Measurements from ENCODE around the gene LRRC8B. TPM values are rescaled to one million over a fixed set of nuclear protein-coding genes. Genes with fewer than 3 reads are reported as not detected.

Gene LRRC8B
- total RNA-seq, 2 donors from 2014 or later, result 39.2 to 39.4 TPM

GRCh38 chr1:89580036-89580435 lies 55.4 kb downstream of the LRRC8B start:
- no peaks in the 10 kb centered on the region for H3K9me3 Mint-ChIP-seq
- no peak overlapping the region for H3K27ac Mint-ChIP-seq
- H3K27ac ChIP-seq (ENCODE audit: low read depth, low read length), result no peak overlapping the region
- DNase-seq, result no peak
- H3K9ac ChIP-seq (ENCODE audit: extremely low read depth, low read length, poor library complexity, severe bottlenecking), result no peak overlapping the region
- no peaks in the 10 kb centered on the region for H3K4me1 ChIP-seq (ENCODE audit: control insufficient read depth, insufficient read depth, low read length)
- no peak overlapping the region for H3K4me3 Mint-ChIP-seq
- TF ChIP-seq, protein P1, sequence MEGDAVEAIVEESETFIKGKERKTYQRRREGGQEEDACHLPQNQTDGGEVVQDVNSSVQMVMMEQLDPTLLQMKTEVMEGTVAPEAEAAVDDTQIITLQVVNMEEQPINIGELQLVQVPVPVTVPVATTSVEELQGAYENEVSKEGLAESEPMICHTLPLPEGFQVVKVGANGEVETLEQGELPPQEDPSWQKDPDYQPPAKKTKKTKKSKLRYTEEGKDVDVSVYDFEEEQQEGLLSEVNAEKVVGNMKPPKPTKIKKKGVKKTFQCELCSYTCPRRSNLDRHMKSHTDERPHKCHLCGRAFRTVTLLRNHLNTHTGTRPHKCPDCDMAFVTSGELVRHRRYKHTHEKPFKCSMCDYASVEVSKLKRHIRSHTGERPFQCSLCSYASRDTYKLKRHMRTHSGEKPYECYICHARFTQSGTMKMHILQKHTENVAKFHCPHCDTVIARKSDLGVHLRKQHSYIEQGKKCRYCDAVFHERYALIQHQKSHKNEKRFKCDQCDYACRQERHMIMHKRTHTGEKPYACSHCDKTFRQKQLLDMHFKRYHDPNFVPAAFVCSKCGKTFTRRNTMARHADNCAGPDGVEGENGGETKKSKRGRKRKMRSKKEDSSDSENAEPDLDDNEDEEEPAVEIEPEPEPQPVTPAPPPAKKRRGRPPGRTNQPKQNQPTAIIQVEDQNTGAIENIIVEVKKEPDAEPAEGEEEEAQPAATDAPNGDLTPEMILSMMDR (conservative IDR thresholded peaks at IDR 0.05), result no peak
- WGBS, 2 experiments (ENCODE audit: insufficient coverage in 1 of 2, insufficient read length in 1 of 2), result 95% methylated on average over 6 to 7 of the region's 7 CpGs
- H3K4me1 Mint-ChIP-seq, result peaks cover 6% of the 10 kb centered on the region
- H3K9me3 ChIP-seq (ENCODE audit: control insufficient read depth, low read length), result no peaks in the 10 kb centered on the region
- peaks cover 58% of the 10 kb centered on the region for H3K36me3 Mint-ChIP-seq (ENCODE audit: low read depth)
- H3K4me3 ChIP-seq (ENCODE audit: low read length), result no peak overlapping the region
- H3K27me3 Mint-ChIP-seq (ENCODE audit: insufficient read depth), result no peaks in the 10 kb centered on the region
- no peaks in the 10 kb centered on the region for H3K27me3 ChIP-seq (ENCODE audit: control insufficient read depth, insufficient read depth, low read length, poor library complexity, severe bottlenecking)
- H3K36me3 ChIP-seq (ENCODE audit: control insufficient read depth, insufficient read depth, low read length), result peaks cover 66% of the 10 kb centered on the region

GRCh38 chr1:89581859-89582258 lies 57.2 kb downstream of the LRRC8B start:
- Histone ChIP-seq H3K27me3 (ENCODE audit: control insufficient read depth, insufficient read depth, low read length, poor library complexity, severe bottlenecking) (no peaks in the 10 kb centered on the region), H3K36me3 (ENCODE audit: control insufficient read depth, insufficient read depth, low read length) (peaks cover 69% of the 10 kb centered on the region), H3K27ac (ENCODE audit: low read depth, low read length) (no peak overlapping the region), H3K9ac (ENCODE audit: extremely low read depth, low read length, poor library complexity, severe bottlenecking) (no peak overlapping the region), H3K4me3 (ENCODE audit: low read length) (no peak overlapping the region), H3K9me3 (ENCODE audit: control insufficient read depth, low read length) (no peaks in the 10 kb centered on the region), H3K4me1 (ENCODE audit: control insufficient read depth, insufficient read depth, low read length) (no peaks in the 10 kb centered on the region)
- H3K4me1 Mint-ChIP-seq, result peaks cover 6% of the 10 kb centered on the region
- H3K27ac Mint-ChIP-seq, result no peak overlapping the region
- DNase-seq, result no peak
- H3K36me3 Mint-ChIP-seq (ENCODE audit: low read depth), result peaks cover 63% of the 10 kb centered on the region
- 100% methylated on average over 1 of the region's 1 CpG; no CpG with 5 or more reads in 1 of the 2 experiments for WGBS, 2 experiments (ENCODE audit: insufficient coverage in 1 of 2, insufficient read length in 1 of 2)
- H3K4me3 Mint-ChIP-seq, result no peak overlapping the region
- no peaks in the 10 kb centered on the region for H3K9me3 Mint-ChIP-seq
- TF ChIP-seq, protein P1 (conservative IDR thresholded peaks at IDR 0.05), result no peak
- no peaks in the 10 kb centered on the region for H3K27me3 Mint-ChIP-seq (ENCODE audit: insufficient read depth)

DNA sequence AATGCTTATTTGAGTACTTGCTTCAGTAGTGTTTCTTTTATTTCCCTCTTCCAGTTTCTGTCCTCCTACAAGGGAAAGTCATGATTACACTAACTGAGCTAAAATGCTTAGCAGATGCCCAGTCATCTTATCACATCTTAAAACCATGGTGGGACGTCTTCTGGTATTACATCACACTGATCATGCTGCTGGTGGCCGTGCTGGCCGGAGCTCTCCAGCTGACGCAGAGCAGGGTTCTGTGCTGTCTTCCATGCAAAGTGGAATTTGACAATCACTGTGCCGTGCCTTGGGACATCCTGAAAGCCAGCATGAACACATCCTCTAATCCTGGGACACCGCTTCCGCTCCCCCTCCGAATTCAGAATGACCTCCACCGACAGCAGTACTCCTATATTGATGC lies 57.9 kb downstream of the LRRC8B start:
- H3K9me3 Mint-ChIP-seq, result no peaks in the 10 kb centered on the region
- Histone ChIP-seq H3K9me3 (ENCODE audit: control insufficient read depth, low read length) (no peaks in the 10 kb centered on the region), H3K9ac (ENCODE audit: extremely low read depth, low read length, poor library complexity, severe bottlenecking) (no peak overlapping the region), H3K36me3 (ENCODE audit: control insufficient read depth, insufficient read depth, low read length) (peaks cover 68% of the 10 kb centered on the region), H3K4me1 (ENCODE audit: control insufficient read depth, insufficient read depth, low read length) (no peaks in the 10 kb centered on the region), H3K27me3 (ENCODE audit: control insufficient read depth, insufficient read depth, low read length, poor library complexity, severe bottlenecking) (no peaks in the 10 kb centered on the region), H3K27ac (ENCODE audit: low read depth, low read length) (no peak overlapping the region), H3K4me3 (ENCODE audit: low read length) (no peak overlapping the region)
- no peaks in the 10 kb centered on the region for H3K27me3 Mint-ChIP-seq (ENCODE audit: insufficient read depth)
- peaks cover 7% of the 10 kb centered on the region for H3K4me1 Mint-ChIP-seq
- no peak overlapping the region for H3K4me3 Mint-ChIP-seq
- H3K27ac Mint-ChIP-seq, result no peak overlapping the region
- DNase-seq, result no peak
- WGBS, 2 experiments (ENCODE audit: insufficient coverage in 1 of 2, insufficient read length in 1 of 2), result 94 to 95% methylated on average over 9 of the region's 9 CpGs
- H3K36me3 Mint-ChIP-seq (ENCODE audit: low read depth), result peaks cover 64% of the 10 kb centered on the region
- TF ChIP-seq, protein P1 (conservative IDR thresholded peaks at IDR 0.05), result no peak
